A549 (cell line): Measurements from ENCODE around the gene QSER1. TPM values are rescaled to one million over a fixed set of nuclear protein-coding genes. Genes with fewer than 3 reads are reported as not detected.

Source experiments
- ATAC-seq, 2 experiments: fragments of 200-7000 bp in 1 of 2; fragments of >200 bp in 1 of 2; cut with Nextera tagmentation in 1 of 2; cut with Tn5 transposase in 1 of 2; 3 replicates each; pipeline versions ENCODE4 v1.8.0 to v1.9.1; 2018 to 2020; ENCODE audit warnings: mild to moderate bottlenecking in 1 of 2, moderate library complexity in 1 of 2
- CTCF ChIA-PET: fragments of 300-600 bp; sonication (Branson Sonifier 250); formaldehyde crosslinking; extraction: SDS; loops from one replicate; lab custom pipeline; 2021; ENCODE audit warnings: antibody characterized with exemption, inconsistent platforms; lab: Yijun Ruan, JAX
- POLR2A ChIA-PET: fragments of 350-600 bp; formaldehyde crosslinking; extraction: SDS; loops from one replicate; lab custom pipeline; 2021; ENCODE audit warnings: antibody characterized with exemption, inconsistent platforms; lab: Yijun Ruan, JAX
- DNase-seq, 2 experiments: peaks; one replicate each; pipeline versions ENCODE4 v3.0.0 to v3.0.0-alpha.2; 2011 to 2016; ENCODE audit warnings: low read depth in 1 of 2, low spot score in 1 of 2
- FAIRE-seq: peaks from 2 replicates; lab custom pipeline; 2011; peaks lifted over from hg19 to GRCh38; lab: Jason Lieb, UNC
- H3K27ac ChIP-seq, 2 experiments: fragments of >200 bp; sonication (Bioruptor Twin); formaldehyde crosslinking; 3 replicates each; pipeline ENCODE4 v1.5.1; 2016 to 2017
- H3K4me1 ChIP-seq: fragments of >200 bp; sonication (Bioruptor Twin); formaldehyde crosslinking; 3 replicates; pipeline ENCODE4 v1.6.1; 2016
- H3K4me2 ChIP-seq: fragments of >200 bp; sonication (Bioruptor Twin); formaldehyde crosslinking; 3 replicates; pipeline ENCODE4 v1.6.1; 2016
- H3K4me3 ChIP-seq: fragments of >200 bp; sonication (Bioruptor Twin); formaldehyde crosslinking; 3 replicates; pipeline ENCODE4 v1.5.1; 2016
- H3K9me3 ChIP-seq: fragments of >200 bp; sonication (Bioruptor Twin); formaldehyde crosslinking; 3 replicates; pipeline ENCODE4 v1.6.1; 2016
- BHLHE40 ChIP-seq: IDR thresholded peaks from 2 replicates; pipeline ENCODE4 v1.6.1; 2012; ENCODE audit warnings: low read depth, low read length, inconsistent platforms
- EHF ChIP-seq: fragments of 250-450 bp; sonication (Bioruptor Pico); IDR thresholded peaks from 2 replicates; pipeline ENCODE4 v1.5.0; 2020; ENCODE audit warnings: mild to moderate bottlenecking
- ELK1 ChIP-seq: fragments of 150-350 bp; IDR thresholded peaks from 2 replicates; pipeline ENCODE4 v1.6.1; 2014; ENCODE audit warnings: low read depth, mild to moderate bottlenecking, low read length
- ESRRA ChIP-seq: fragments of 150-350 bp; IDR thresholded peaks from 2 replicates; pipeline ENCODE4 v1.6.1; 2014; ENCODE audit warnings: mild to moderate bottlenecking, low read length, borderline replicate concordance
- HDAC2 ChIP-seq: fragments of 200-600 bp; sonication (generic); IDR thresholded peaks from 2 replicates; pipeline ENCODE4 v1.6.1; 2016
- HOXB13 ChIP-seq: fragments of 250-450 bp; sonication (Bioruptor Pico); IDR thresholded peaks from 2 replicates; pipeline ENCODE4 v1.5.0; 2020; ENCODE audit warnings: low read depth, mild to moderate bottlenecking, moderate library complexity
- JUN ChIP-seq, 2 experiments: fragments of >200 bp; sonication (Bioruptor Twin); formaldehyde crosslinking; IDR thresholded peaks; 2 replicates in 1 of 2; 3 replicates in 1 of 2; pipeline ENCODE4 v1.6.1; 2016 to 2017
- MAFK ChIP-seq: fragments of 450-650 bp; IDR thresholded peaks from 2 replicates; pipeline ENCODE4 v1.6.1; 2014; ENCODE audit not compliant: partially characterized antibody
- MAZ ChIP-seq: fragments of 150-350 bp; IDR thresholded peaks from 2 replicates; pipeline ENCODE4 v1.6.1; 2014; ENCODE audit warnings: antibody characterized with exemption, low read depth, low read length, borderline replicate concordance
- NFE2L2 ChIP-seq: fragments of 150-350 bp; conservative IDR thresholded peaks from 2 replicates; pipeline ENCODE4 v1.6.1; 2014; ENCODE audit warnings: low read length
- POLR2A ChIP-seq: IDR thresholded peaks from 2 replicates; pipeline ENCODE4 v1.6.1; 2012; ENCODE audit warnings: mild to moderate bottlenecking, low read length
- POLR2AphosphoS2 ChIP-seq: conservative IDR thresholded peaks from 2 replicates; pipeline ENCODE4 v1.6.1; 2012; ENCODE audit warnings: low read length, improper control_type of control experiment, inconsistent platforms
- RNF2 ChIP-seq: fragments of 200-600 bp; sonication (generic); IDR thresholded peaks from 2 replicates; pipeline ENCODE4 v1.6.1; 2016; ENCODE audit warnings: low read depth, mild to moderate bottlenecking, antibody characterized with exemption, moderate library complexity, borderline replicate concordance
- SMC3 ChIP-seq: fragments of >200 bp; sonication (Bioruptor Twin); formaldehyde crosslinking; IDR thresholded peaks from 3 replicates; pipeline ENCODE4 v1.6.1; 2018; ENCODE audit warnings: inconsistent platforms
- TFCP2L1 ChIP-seq: fragments of 250-450 bp; sonication (Bioruptor Pico); IDR thresholded peaks from 2 replicates; pipeline ENCODE4 v1.5.0; 2021; ENCODE audit warnings: mild to moderate bottlenecking
- ZC3H11A ChIP-seq: fragments of 450-650 bp; IDR thresholded peaks from 2 replicates; pipeline ENCODE4 v1.6.1; 2014; ENCODE audit warnings: antibody characterized with exemption, mild to moderate bottlenecking
- ZFP36 ChIP-seq: fragments of 450-650 bp; IDR thresholded peaks from 2 replicates; pipeline ENCODE4 v1.6.1; 2014; ENCODE audit warnings: borderline replicate concordance; ENCODE audit not compliant: partially characterized antibody
- WGBS: methylation state at CpG from one replicate; pipeline ENCODE4 v1.1.6; 2017; ENCODE audit errors: missing lambda C conversion rate; 5-methylcytosine and 5-hydroxymethylcytosine counted together
- polyA plus RNA-seq, 4 experiments: library from polyadenylated mRNA; depleted of rRNA in 3 of 4; stranded (reverse); fragments of >200 nt; fragmentation: RNase III in 1 of 4; extraction: RNeasy Plus Mini Kit Qiagen cat#74134 plus additional on column Dnase treatment in 1 of 4; gene quantifications; 2 replicates in 3 of 4; 3 replicates in 1 of 4; pipeline ENCODE4 v1.2.3, GENCODE V29; 2011 to 2017
- TF ChIP-seq, protein P1 (sequence below): IDR thresholded peaks from 2 replicates; pipeline ENCODE4 v1.6.1; 2012
- TF ChIP-seq, protein P2 (sequence below): fragments of 250-450 bp; sonication (Bioruptor Pico); IDR thresholded peaks from 2 replicates; pipeline ENCODE4 v1.5.0; 2021; ENCODE audit warnings: mild to moderate bottlenecking, moderate library complexity, borderline replicate concordance
- TF ChIP-seq, protein P3 (sequence below): fragments of 450-650 bp; IDR thresholded peaks from 2 replicates; pipeline ENCODE4 v1.6.1; 2014; ENCODE audit warnings: antibody characterized with exemption

The QSER1 gene
- polyA plus RNA-seq, 2 of the 4 experiments (the other 2 are of a cell fraction), result 13.2 to 27.2 TPM

- no peaks in the 10 kb centered on the region for H3K9me3 ChIP-seq
- ATAC-seq (no peak), FAIRE-seq (no peak), DNase-seq (no peak)
- TF ChIP-seq POLR2A (no peak), ZC3H11A (no peak), BHLHE40 (no peak), SMC3 (no peak), TFCP2L1 (CRISPR knock-in tag) (no peak), NFE2L2 (no peak), POLR2AphosphoS2 (no peak), HOXB13 (CRISPR knock-in tag) (no peak), RNF2 (no peak), MAZ (no peak), EHF (CRISPR knock-in tag) (no peak), ZFP36 (no peak), ELK1 (no peak), HDAC2 (no peak), ESRRA (no peak)
- TF ChIP-seq, protein P1, sequence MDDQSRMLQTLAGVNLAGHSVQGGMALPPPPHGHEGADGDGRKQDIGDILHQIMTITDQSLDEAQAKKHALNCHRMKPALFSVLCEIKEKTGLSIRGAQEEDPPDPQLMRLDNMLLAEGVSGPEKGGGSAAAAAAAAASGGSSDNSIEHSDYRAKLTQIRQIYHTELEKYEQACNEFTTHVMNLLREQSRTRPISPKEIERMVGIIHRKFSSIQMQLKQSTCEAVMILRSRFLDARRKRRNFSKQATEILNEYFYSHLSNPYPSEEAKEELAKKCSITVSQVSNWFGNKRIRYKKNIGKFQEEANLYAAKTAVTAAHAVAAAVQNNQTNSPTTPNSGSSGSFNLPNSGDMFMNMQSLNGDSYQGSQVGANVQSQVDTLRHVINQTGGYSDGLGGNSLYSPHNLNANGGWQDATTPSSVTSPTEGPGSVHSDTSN, result no peak
- TF ChIP-seq, protein P2, sequence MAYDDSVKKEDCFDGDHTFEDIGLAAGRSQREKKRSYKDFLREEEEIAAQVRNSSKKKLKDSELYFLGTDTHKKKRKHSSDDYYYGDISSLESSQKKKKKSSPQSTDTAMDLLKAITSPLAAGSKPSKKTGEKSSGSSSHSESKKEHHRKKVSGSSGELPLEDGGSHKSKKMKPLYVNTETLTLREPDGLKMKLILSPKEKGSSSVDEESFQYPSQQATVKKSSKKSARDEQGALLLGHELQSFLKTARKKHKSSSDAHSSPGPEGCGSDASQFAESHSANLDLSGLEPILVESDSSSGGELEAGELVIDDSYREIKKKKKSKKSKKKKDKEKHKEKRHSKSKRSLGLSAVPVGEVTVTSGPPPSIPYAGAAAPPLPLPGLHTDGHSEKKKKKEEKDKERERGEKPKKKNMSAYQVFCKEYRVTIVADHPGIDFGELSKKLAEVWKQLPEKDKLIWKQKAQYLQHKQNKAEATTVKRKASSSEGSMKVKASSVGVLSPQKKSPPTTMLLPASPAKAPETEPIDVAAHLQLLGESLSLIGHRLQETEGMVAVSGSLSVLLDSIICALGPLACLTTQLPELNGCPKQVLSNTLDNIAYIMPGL (CRISPR knock-in tag), result no peak
- TF ChIP-seq, protein P3, sequence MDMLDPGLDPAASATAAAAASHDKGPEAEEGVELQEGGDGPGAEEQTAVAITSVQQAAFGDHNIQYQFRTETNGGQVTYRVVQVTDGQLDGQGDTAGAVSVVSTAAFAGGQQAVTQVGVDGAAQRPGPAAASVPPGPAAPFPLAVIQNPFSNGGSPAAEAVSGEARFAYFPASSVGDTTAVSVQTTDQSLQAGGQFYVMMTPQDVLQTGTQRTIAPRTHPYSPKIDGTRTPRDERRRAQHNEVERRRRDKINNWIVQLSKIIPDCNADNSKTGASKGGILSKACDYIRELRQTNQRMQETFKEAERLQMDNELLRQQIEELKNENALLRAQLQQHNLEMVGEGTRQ, result no peak
- CTCF ChIA-PET, result interaction anchor here (1.2 to 1.4 kb wide), 2 partner anchors 14 to 16 kb away, joined by 3 read pairs; no protein-coding TSS in a partner anchor
- H3K4me2 ChIP-seq, result peak overlapping the region; percentile 76
- WGBS, result 85% methylated on average over 11 of the region's 11 CpGs
- peak overlapping the region; percentile 87 for H3K4me3 ChIP-seq
- peaks cover 19% of the 10 kb centered on the region for H3K4me1 ChIP-seq
- no peak overlapping the region; a peak in 3 of 6 replicates for H3K27ac ChIP-seq
- POLR2A ChIA-PET, result interaction anchor here (1.1 kb wide), 1 partner anchor 10 kb away, joined by 5 read pairs; no protein-coding TSS in a partner anchor
Observed at GRCh38 chr11:32890843-32891656, 1.6 kb upstream of the QSER1 start.

DNA sequence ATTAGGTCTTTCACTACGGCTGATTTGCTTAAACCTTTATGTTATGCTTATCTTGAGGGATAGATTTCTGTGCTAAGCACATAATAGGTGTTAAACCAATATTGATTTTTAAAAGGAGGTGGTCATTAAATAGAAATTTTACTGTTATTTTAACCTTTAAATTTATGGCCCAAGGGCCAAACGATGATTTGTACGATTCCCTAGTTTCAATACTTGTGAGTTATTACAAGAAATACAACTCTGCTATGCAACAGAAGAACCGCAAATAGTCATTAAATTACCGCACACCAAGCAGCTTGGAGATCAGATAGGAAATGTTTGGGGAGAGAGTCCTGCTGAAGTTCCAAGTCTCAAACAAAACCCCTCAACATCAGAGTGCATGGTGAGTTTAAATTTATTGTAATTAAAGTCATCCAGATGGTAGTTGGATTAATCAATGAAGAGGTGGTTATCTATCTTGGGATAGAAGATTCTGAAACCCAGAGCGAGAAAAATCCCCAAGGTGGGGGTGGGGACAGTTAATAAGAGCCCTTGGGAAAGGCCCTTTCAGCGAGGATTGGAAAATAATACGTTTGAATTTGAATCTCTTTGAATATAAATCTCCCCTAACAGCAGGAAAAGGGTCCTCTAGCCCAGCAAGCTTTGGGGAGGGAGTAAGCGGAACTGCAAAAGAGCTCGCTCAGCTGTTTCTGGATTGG lies 805 bp upstream of the QSER1 start:
- ChIA-PET POLR2A (interaction anchor here (1.0 to 1.8 kb wide), 6 partner anchors 11 to 174 kb away, joined by 3 to 6 read pairs (median 5); partner anchors contain the start of gene TCP11L1), CTCF (interaction anchor here (1.0 to 2.1 kb wide), 7 partner anchors 10 to 174 kb away, joined by 3 to 9 read pairs (median 3); no protein-coding TSS in a partner anchor)
- ATAC-seq (no peak; a peak in 1 of 6 replicates), DNase-seq (peak in 1 of 2 experiments; percentile 9), FAIRE-seq (peak; percentile 59)
- Histone ChIP-seq H3K4me2 (peak overlapping the region; percentile 76), H3K27ac (peak overlapping the region; percentile 98 to 99), H3K4me1 (peaks cover 19% of the 10 kb centered on the region), H3K9me3 (no peaks in the 10 kb centered on the region), H3K4me3 (peak overlapping the region; percentile 87)
- 24% methylated on average over 10 of the region's 10 CpGs for WGBS
- TF ChIP-seq MAFK, result peak; percentile 93
- TF ChIP-seq ESRRA, result no peak
- no peak for TF ChIP-seq JUN (IDR thresholded peaks at IDR 0.05)
